ENCODE data around the gene PTPN18. TPM values are rescaled to one million over a fixed set of nuclear protein-coding genes. Genes with fewer than 3 reads are reported as not detected.

The PTPN18 gene
- total RNA-seq, 2 donors from 2014 or later = 79.2 to 93.3 TPM

GRCh38 chr2:130389358-130389757, 33.5 kb downstream of the PTPN18 start:
- TF ChIP-seq CTCF (IDR thresholded peaks at IDR 0.05) = no peak
- DNase-seq (ENCODE audit: low spot score) (no peak), ATAC-seq (ENCODE audit: insufficient number of reproducible peaks, low FRiP score, low read depth) (no peak)
- H3K4me3 ChIP-seq = no peak overlapping the region
- H3K9me3 ChIP-seq = no peaks in the 10 kb centered on the region
- H3K36me3 ChIP-seq = no peaks in the 10 kb centered on the region
- H3K27me3 ChIP-seq (replicated peaks; ENCODE audit: insufficient read depth) = no peaks in the 10 kb centered on the region
- H3K27ac ChIP-seq = peak overlapping the region in 1 of 2 donors; percentile 82
- H3K4me1 ChIP-seq (ENCODE audit: control insufficient read depth in 1 of 2, low read depth in 2 of 2) = peaks cover 13 to 16% of the 10 kb centered on the region in 2 donors

GRCh38 chr2:130389783-130390182, 33.9 kb downstream of the PTPN18 start:
- Histone ChIP-seq H3K4me1 (ENCODE audit: control insufficient read depth in 1 of 2, low read depth in 2 of 2) (peaks cover 13 to 16% of the 10 kb centered on the region in 2 donors), H3K9me3 (no peaks in the 10 kb centered on the region), H3K36me3 (no peaks in the 10 kb centered on the region), H3K27ac (peak overlapping the region in 1 of 2 donors; percentile 82), H3K27me3 (replicated peaks; ENCODE audit: insufficient read depth) (no peaks in the 10 kb centered on the region), H3K4me3 (no peak overlapping the region)
- no peak for TF ChIP-seq CTCF (IDR thresholded peaks at IDR 0.05)
- ATAC-seq (ENCODE audit: insufficient number of reproducible peaks, low FRiP score, low read depth) = no peak
- DNase-seq (ENCODE audit: low spot score) = no peak

GRCh38 chr2:130390460-130391057, 34.7 kb downstream of the PTPN18 start:
- no peak for ATAC-seq (ENCODE audit: insufficient number of reproducible peaks, low FRiP score, low read depth)
- Histone ChIP-seq H3K27ac (peak overlapping the region; percentile 71 to 82), H3K27me3 (replicated peaks; ENCODE audit: insufficient read depth) (no peaks in the 10 kb centered on the region), H3K4me3 (peak overlapping the region; percentile 82), H3K36me3 (no peaks in the 10 kb centered on the region), H3K4me1 (ENCODE audit: control insufficient read depth in 1 of 2, low read depth in 2 of 2) (peaks cover 13 to 16% of the 10 kb centered on the region in 2 donors), H3K9me3 (no peaks in the 10 kb centered on the region)
- DNase-seq (ENCODE audit: low spot score) = no peak
- TF ChIP-seq CTCF (IDR thresholded peaks at IDR 0.05) = no peak

GRCh38 chr2:130391058-130391871, 35.4 kb downstream of the PTPN18 start:
- H3K36me3 ChIP-seq = no peaks in the 10 kb centered on the region
- no peak for TF ChIP-seq CTCF (IDR thresholded peaks at IDR 0.05)
- H3K4me3 ChIP-seq = peak overlapping the region; percentile 82
- DNase-seq (ENCODE audit: low spot score) (no peak), ATAC-seq (ENCODE audit: insufficient number of reproducible peaks, low FRiP score, low read depth) (peak; percentile 77)
- H3K27ac ChIP-seq = peak overlapping the region; percentile 71 to 82
- peaks cover 10 to 16% of the 10 kb centered on the region in 2 donors for H3K4me1 ChIP-seq (ENCODE audit: control insufficient read depth in 1 of 2, low read depth in 2 of 2)
- no peaks in the 10 kb centered on the region for H3K9me3 ChIP-seq
- H3K27me3 ChIP-seq (replicated peaks; ENCODE audit: insufficient read depth) = no peaks in the 10 kb centered on the region

- no peaks in the 10 kb centered on the region for H3K9me3 ChIP-seq
- H3K4me1 ChIP-seq (ENCODE audit: control insufficient read depth in 1 of 2, low read depth in 2 of 2) = peaks cover 7 to 16% of the 10 kb centered on the region in 2 donors
- DNase-seq (ENCODE audit: low spot score) (no peak), ATAC-seq (ENCODE audit: insufficient number of reproducible peaks, low FRiP score, low read depth) (no peak)
- H3K4me3 ChIP-seq = peak overlapping the region; percentile 82
- H3K27ac ChIP-seq = peak overlapping the region; percentile 71 to 82
- no peaks in the 10 kb centered on the region for H3K27me3 ChIP-seq (replicated peaks; ENCODE audit: insufficient read depth)
- no peak for TF ChIP-seq CTCF (IDR thresholded peaks at IDR 0.05)
- no peaks in the 10 kb centered on the region for H3K36me3 ChIP-seq
Observed at GRCh38 chr2:130391872-130392670, 36.2 kb downstream of the PTPN18 start.
